Measurements from ENCODE around the gene RPGRIP1L. TPM values are rescaled to one million over a fixed set of nuclear protein-coding genes. Genes with fewer than 3 reads are reported as not detected.

The RPGRIP1L gene
- total RNA-seq, 1 experiment from 2014 or later, result 3.8 TPM

DNA sequence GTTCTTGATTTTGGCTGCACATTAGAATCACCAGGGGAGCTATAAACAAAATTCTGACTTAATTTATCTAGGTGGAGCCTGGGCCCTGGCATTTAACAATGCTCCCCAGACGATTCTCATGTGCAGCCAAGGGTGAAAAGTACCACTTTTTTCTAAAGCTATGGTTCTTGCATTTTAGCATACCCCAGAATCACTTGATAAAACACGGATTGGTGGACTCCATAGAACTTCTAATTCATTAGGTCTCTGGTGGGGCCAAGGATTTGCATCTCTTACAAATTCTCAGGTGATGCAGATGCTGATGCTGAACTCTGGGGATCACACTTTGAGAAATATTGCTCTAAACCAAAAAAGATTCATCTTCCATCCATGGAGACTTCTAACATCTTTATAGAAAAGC lies 74.5 kb downstream of the RPGRIP1L start:
- no peaks in the 10 kb centered on the region for H3K36me3 ChIP-seq (ENCODE audit: low read depth, low read length)
- ChIA-PET CTCF (no interaction called here), POLR2A (ENCODE audit: unreplicated experiment) (interaction anchor here (0.6 kb wide), 1 partner anchor 204 kb away, joined by 3 read pairs; no protein-coding TSS in a partner anchor)
- DNase-seq (no peak), ATAC-seq (no peak)
- no peak overlapping the region for H3K9ac ChIP-seq (ENCODE audit: low read length)
- H3K27ac ChIP-seq (ENCODE audit: low read length), result no peak overlapping the region
- no peaks in the 10 kb centered on the region for H3K79me2 ChIP-seq (ENCODE audit: low read length)
- intact Hi-C loops (cut with micrococcal nuclease), result no loop called here
- H3K27me3 ChIP-seq (ENCODE audit: low read length), result no peaks in the 10 kb centered on the region
- no peaks in the 10 kb centered on the region for H3K4me1 ChIP-seq (ENCODE audit: insufficient read depth, low read length)
- no peak overlapping the region for H2AFZ ChIP-seq (ENCODE audit: low read length)
- no peaks in the 10 kb centered on the region for H3K9me3 ChIP-seq (ENCODE audit: low read length)
- no peak overlapping the region for H3K4me2 ChIP-seq (ENCODE audit: low read length)
- TF ChIP-seq EZH2phosphoT487 (IDR thresholded peaks at IDR 0.05; ENCODE audit: borderline replicate concordance, low read length) (no peak), EZH2 (IDR thresholded peaks at IDR 0.05; ENCODE audit: low read length, unreplicated experiment) (no peak)
- TF ChIP-seq, protein P1, sequence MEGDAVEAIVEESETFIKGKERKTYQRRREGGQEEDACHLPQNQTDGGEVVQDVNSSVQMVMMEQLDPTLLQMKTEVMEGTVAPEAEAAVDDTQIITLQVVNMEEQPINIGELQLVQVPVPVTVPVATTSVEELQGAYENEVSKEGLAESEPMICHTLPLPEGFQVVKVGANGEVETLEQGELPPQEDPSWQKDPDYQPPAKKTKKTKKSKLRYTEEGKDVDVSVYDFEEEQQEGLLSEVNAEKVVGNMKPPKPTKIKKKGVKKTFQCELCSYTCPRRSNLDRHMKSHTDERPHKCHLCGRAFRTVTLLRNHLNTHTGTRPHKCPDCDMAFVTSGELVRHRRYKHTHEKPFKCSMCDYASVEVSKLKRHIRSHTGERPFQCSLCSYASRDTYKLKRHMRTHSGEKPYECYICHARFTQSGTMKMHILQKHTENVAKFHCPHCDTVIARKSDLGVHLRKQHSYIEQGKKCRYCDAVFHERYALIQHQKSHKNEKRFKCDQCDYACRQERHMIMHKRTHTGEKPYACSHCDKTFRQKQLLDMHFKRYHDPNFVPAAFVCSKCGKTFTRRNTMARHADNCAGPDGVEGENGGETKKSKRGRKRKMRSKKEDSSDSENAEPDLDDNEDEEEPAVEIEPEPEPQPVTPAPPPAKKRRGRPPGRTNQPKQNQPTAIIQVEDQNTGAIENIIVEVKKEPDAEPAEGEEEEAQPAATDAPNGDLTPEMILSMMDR (conservative IDR thresholded peaks at IDR 0.05; ENCODE audit: low read depth, low read length), result no peak
- no peaks in the 10 kb centered on the region for H4K20me1 ChIP-seq (ENCODE audit: low read length)
- no peak overlapping the region for H3K4me3 ChIP-seq (ENCODE audit: low read length)
- no TSS peak for BruUV-seq (replicated peaks)
- H3F3A ChIP-seq (ENCODE audit: low read length, unreplicated experiment), result no peaks in the 10 kb centered on the region
- H3K9me2 ChIP-seq (replicated peaks; ENCODE audit: low read length), result no peaks in the 10 kb centered on the region

DNA sequence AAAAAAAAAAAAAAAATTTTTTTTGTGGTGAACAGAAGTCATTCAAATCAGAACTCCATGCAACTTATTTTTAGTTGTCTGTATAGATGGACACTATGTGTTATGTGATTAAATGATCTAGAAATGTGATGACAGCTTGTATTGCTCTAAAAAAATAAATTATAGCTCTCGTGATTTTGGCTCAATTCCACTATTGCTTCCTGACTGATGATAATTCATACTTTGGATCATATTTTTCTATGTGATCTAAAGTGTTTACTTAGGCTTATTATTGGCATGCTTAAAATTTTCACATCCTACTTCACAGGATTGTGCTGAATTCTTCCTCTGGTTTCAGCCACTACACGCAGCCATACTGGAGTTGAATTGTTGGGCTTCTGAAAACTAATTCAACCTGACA lies 76.8 kb downstream of the RPGRIP1L start:
- ATAC-seq, result no peak
- Histone ChIP-seq H2AFZ (ENCODE audit: low read length) (no peak overlapping the region), H3K36me3 (ENCODE audit: low read depth, low read length) (no peaks in the 10 kb centered on the region), H3K4me3 (ENCODE audit: low read length) (no peak overlapping the region), H3K4me2 (ENCODE audit: low read length) (no peak overlapping the region), H3K9ac (ENCODE audit: low read length) (no peak overlapping the region), H3K79me2 (ENCODE audit: low read length) (no peaks in the 10 kb centered on the region), H3K4me1 (ENCODE audit: insufficient read depth, low read length) (no peaks in the 10 kb centered on the region), H3F3A (ENCODE audit: low read length, unreplicated experiment) (no peaks in the 10 kb centered on the region), H4K20me1 (ENCODE audit: low read length) (no peaks in the 10 kb centered on the region), H3K27ac (ENCODE audit: low read length) (no peak overlapping the region), H3K9me3 (ENCODE audit: low read length) (no peaks in the 10 kb centered on the region), H3K27me3 (ENCODE audit: low read length) (no peaks in the 10 kb centered on the region), H3K9me2 (replicated peaks; ENCODE audit: low read length) (no peaks in the 10 kb centered on the region)
- no peak for DNase-seq
- CTCF ChIA-PET, result no interaction called here
- POLR2A ChIA-PET (ENCODE audit: unreplicated experiment), result no interaction called here
- intact Hi-C loops (cut with micrococcal nuclease), result no loop called here
- BruUV-seq (replicated peaks), result no TSS peak
- TF ChIP-seq, protein P1 (conservative IDR thresholded peaks at IDR 0.05; ENCODE audit: low read depth, low read length), result no peak
- no peak for TF ChIP-seq EZH2 (IDR thresholded peaks at IDR 0.05; ENCODE audit: low read length, unreplicated experiment)

DNA sequence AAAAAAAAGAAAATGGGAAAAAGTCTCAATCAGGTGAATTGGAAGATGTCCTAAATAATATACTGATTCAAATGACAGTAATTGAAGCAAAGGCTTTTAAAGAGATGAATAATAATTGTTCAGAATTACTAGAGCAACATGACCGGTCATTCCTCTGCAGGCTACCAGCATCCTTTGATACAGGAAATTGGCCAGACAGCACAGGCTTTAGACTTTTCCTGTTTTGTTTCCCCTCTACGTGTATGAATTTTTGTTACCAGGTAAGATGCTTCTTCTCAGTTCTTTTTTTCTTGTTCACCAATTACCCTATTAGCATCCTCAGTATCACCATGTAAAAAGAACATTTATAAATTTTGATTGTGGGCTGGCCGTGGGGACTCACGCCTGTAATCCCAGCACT lies 77.5 kb downstream of the RPGRIP1L start:
- no peaks in the 10 kb centered on the region for H4K20me1 ChIP-seq (ENCODE audit: low read length)
- H3K4me2 ChIP-seq (ENCODE audit: low read length), result no peak overlapping the region
- H3K27ac ChIP-seq (ENCODE audit: low read length), result no peak overlapping the region
- no TSS peak for BruUV-seq (replicated peaks)
- TF ChIP-seq EZH2phosphoT487 (IDR thresholded peaks at IDR 0.05; ENCODE audit: borderline replicate concordance, low read length) (no peak), EZH2 (IDR thresholded peaks at IDR 0.05; ENCODE audit: low read length, unreplicated experiment) (no peak)
- TF ChIP-seq, protein P1 (conservative IDR thresholded peaks at IDR 0.05; ENCODE audit: low read depth, low read length), result no peak
- DNase-seq (no peak), ATAC-seq (no peak)
- H3K9me3 ChIP-seq (ENCODE audit: low read length), result no peaks in the 10 kb centered on the region
- H3F3A ChIP-seq (ENCODE audit: low read length, unreplicated experiment), result no peaks in the 10 kb centered on the region
- no peaks in the 10 kb centered on the region for H3K79me2 ChIP-seq (ENCODE audit: low read length)
- H3K4me1 ChIP-seq (ENCODE audit: insufficient read depth, low read length), result no peaks in the 10 kb centered on the region
- no peak overlapping the region for H3K9ac ChIP-seq (ENCODE audit: low read length)
- CTCF ChIA-PET, result no interaction called here
- no peaks in the 10 kb centered on the region for H3K36me3 ChIP-seq (ENCODE audit: low read depth, low read length)
- intact Hi-C loops (cut with micrococcal nuclease), result no loop called here
- no peaks in the 10 kb centered on the region for H3K9me2 ChIP-seq (replicated peaks; ENCODE audit: low read length)
- H3K4me3 ChIP-seq (ENCODE audit: low read length), result no peak overlapping the region
- no peak overlapping the region for H2AFZ ChIP-seq (ENCODE audit: low read length)
- POLR2A ChIA-PET (ENCODE audit: unreplicated experiment), result no interaction called here
- H3K27me3 ChIP-seq (ENCODE audit: low read length), result no peaks in the 10 kb centered on the region

Measured in PC-3 (cell line).